TTC549 (cell line): ENCODE data around the gene DPAGT1.
"Not testable (repeated sequence)": the region's sequence is repeated elsewhere in the genome, so short reads cannot be mapped to it uniquely, and the experiment has no call there.

Experiments used
- FAIRE-seq: peaks from 2 replicates; lab custom pipeline; 2012; peaks lifted over from hg19 to GRCh38; lab: Jason Lieb, UNC

The DPAGT1 gene

GRCh38 chr11:119093942-119094815 is 7.5 kb downstream of the DPAGT1 start:
- no peak for FAIRE-seq

DNA sequence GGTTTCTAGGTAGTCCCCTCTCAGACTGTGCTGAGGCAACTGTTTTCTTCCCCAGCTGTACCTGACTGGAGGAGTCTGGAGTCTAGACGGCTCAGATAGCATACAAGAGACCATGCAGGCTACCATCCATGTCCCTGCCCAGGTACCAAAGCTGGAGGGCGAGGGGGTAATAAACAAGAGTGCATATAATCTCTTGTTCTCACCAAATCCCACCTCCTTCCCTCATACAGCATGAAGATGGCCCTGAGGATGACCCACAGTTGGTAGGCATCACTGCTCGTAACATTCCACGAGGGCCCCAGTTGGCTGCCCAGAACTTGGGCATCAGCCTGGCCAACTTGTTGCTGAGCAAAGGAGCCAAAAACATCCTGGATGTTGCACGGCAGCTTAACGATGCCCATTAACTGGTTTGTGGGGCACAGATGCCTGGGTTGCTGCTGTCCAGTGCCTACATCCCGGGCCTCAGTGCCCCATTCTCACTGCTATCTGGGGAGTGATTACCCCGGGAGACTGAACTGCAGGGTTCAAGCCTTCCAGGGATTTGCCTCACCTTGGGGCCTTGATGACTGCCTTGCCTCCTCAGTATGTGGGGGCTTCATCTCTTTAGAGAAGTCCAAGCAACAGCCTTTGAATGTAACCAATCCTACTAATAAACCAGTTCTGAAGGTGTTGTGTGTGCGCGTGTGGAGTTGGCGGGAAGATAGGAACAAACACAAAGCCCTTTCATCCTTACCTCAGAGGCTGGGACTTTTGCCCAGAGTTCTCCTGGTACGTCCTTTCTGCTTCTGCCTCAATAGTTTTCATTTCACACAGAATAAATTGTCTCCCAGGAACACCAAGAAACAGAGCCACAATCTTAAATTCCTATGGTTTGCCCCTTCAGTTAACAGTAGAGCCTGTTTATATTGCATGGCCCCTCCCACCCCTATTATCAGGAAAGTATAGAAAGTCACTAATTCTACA is 8.5 kb downstream of the DPAGT1 start:
- no peak for FAIRE-seq

GRCh38 chr11:119091966-119092879 is 9.4 kb downstream of the DPAGT1 start:
- no peak for FAIRE-seq

DNA sequence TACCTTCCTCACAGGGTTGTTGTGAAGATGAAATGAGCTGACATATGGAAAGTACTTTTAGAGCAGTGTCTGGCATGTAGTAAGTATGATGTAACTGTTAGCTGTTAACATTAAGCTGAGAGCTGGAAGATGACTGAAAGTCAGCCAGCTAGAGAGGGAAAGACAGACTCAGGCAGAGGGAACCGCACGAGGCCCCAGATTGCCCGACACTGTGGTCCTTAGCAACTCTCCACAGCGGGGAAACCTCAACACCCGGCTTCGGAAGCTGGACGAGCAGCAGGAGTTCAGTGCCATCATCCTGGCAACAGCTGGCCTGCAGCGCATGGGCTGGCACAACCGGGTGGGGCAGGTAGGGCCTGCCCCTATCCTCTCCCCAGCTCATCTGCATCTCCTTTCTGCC is 10.5 kb downstream of the DPAGT1 start:
- no peak for FAIRE-seq

DNA sequence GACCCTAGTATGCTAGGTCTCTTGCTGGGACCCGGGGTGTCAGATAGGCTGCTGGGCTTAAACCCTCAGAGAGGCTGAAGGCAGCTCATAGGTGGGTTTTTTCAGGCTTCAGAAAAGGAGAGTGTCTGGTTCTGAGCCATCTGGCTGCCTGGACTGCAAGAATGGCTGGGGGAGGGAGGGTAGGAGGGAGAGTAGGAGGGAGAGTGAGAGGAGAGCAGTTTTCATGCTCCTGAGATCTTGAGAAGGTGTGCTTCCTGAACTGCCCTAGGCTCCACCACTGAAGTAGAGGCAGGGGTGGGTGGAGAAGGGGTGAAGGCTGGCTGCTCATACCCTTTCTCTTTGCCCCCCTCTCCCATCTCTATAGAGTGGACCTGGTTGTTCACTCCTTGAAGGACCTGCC is 12.3 kb downstream of the DPAGT1 start:
- FAIRE-seq: no peak

DNA sequence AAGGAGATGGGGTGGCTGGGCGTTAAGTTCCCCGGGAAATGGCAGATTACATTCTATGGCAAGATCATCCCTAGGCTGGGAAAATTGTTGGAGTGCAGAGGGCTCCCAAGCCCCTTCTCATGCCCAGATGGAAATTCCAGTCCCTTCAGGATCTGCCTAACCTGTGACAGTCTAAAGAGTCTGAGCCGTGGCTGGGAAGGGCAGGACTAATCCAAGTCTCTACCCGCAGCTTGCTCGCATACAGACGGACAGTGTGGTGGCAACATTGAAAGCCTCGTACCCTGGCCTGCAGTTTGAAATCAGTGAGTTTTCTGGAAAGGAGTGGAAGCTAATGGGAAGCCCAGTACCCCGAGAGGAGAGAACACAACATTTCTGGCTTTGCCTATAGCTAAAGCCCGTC is 13.2 kb downstream of the DPAGT1 start:
- FAIRE-seq: no peak

- FAIRE-seq: no peak
These were observed 13.9 kb downstream of the DPAGT1 start for GRCh38 chr11:119087747-119088241.

DNA sequence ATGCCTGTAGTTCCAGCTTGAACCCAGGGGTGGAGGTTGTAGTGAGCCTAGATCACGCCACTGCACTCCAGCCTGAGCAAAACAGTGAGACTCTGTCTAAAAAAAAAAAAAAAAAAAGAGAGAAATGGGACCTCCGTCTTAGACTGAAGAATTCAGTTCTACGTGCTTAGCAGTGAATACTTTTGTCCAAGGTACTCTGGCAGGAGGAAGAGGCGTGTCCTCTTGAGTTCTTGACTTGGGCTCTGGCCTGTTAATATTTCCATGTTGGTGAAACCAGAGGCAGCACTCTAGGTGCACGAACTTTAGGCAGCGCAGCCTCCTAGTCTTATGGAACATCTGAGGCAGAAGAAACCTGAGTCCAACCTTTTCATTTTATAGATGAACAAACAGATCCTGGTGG is 14.5 kb downstream of the DPAGT1 start:
- no peak for FAIRE-seq

- no peak for FAIRE-seq
These were observed 16.2 kb downstream of the DPAGT1 start for GRCh38 chr11:119085437-119085847.

DNA sequence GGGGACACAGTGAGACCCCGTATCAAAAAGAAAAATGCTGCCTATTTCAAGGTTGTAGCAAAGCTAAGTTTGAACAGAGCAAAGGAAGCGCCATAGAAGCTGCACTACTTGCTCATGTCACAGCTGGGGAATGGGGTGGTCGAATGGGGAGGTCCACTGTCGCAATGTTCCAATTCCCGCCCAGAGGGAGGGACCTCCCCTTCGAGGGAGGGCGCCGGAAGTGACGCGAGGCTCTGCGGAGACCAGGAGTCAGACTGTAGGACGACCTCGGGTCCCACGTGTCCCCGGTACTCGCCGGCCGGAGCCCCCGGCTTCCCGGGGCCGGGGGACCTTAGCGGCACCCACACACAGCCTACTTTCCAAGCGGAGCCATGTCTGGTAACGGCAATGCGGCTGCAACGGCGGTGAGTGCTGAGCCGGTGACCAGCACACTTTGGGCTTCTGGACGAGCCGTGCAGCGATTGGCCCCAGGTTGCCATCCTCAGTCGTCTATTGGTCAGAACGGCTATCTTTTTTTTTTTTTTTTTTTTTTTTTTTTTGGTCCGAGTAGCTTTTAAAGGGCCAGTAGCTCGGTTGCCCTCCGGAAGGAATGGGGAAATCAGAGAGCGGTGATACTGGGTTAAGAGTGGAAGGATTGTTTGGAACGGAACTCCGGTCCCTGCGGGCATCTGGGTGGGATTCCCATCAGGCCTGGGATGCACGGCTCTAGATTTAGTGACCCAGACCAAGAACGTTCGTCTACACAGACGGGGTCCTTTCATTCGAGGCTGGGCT is 16.8 kb downstream of the DPAGT1 start, which contains the start of gene HMBS:
TSS of gene HMBS (plus strand) at position 219 of the 774 bp plus-strand sequence. CDS start at position 372, 153 bp downstream.
- FAIRE-seq: peak; percentile 68

DNA sequence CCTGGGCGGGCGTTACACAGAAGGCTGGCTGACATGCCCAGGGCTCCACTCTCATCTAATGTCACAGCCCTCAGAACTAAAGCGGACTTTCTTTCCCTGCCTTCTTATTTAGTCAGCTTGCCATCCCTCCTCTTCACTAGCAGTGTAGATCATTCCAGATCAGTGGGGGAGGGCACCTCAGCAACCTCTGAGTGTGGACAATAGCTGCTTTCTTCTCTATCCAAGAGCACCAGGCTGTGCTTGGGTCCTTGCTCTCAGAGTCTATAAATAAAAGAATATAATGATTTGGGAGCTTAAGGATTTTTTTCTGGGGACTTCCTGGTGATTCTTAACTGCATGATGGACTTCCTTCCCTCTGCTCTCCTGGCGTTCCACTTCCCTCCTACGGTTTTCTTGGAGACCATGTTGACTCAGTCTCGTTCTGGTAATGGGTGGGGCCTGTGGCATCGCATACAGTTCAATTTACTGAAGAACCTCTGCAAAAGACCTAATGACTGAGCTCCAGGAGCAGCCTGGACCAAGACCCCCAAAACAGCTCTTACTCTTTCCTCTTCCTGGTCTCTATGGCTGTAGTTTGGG is 19.9 kb downstream of the DPAGT1 start:
- FAIRE-seq: no peak

- no peak for FAIRE-seq
These were observed 22.8 kb downstream of the DPAGT1 start for GRCh38 chr11:119078675-119079420.

DNA sequence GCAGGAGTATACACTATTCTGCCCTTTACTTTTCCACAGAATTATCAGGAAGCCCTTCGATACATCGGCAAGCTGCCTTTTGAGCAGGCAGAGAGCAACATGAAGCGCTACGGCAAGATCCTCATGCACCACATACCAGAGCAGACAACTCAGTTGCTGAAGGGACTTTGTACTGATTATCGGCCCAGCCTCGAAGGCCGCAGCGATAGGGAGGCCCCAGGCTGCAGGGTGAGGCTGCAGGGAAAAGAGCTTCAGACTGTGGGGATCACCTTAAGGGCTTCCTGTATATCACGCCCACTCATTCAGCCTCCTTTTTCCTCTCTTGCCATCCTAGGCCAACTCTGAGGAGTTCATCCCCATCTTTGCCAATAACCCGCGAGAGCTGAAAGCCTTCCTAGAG is 23.8 kb downstream of the DPAGT1 start:
- FAIRE-seq: no peak

- FAIRE-seq: peak; percentile 41
These were observed 34.1 kb downstream of the DPAGT1 start, which contains the start of gene VPS11 for GRCh38 chr11:119067371-119068222. Gene VPS11, plus strand, starts transcription at chr11:119067818. Its CDS starts 6 bp downstream, at chr11:119067824.

- FAIRE-seq: no peak
These were observed 36.3 kb downstream of the DPAGT1 start for GRCh38 chr11:119065369-119065768.

DNA sequence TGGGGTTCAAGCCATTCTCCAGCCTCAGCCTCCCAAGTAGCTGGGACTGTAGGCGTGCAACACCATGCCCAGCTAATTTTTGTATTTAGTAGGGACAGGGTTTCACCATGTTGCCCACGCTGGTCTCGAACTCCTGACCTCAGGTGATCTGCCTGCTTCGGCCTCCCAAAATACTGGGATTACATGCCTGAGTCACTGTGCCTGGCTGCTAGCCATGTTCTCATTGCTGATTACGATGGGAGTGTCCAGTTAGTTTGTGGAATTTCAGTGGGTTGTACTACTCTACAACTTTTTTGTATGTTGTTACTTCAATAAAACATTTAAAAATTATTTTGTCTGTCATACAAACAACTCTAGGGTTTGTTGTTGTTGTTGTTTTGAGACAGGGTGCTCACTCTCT is 38.9 kb downstream of the DPAGT1 start:
- FAIRE-seq: no peak

DNA sequence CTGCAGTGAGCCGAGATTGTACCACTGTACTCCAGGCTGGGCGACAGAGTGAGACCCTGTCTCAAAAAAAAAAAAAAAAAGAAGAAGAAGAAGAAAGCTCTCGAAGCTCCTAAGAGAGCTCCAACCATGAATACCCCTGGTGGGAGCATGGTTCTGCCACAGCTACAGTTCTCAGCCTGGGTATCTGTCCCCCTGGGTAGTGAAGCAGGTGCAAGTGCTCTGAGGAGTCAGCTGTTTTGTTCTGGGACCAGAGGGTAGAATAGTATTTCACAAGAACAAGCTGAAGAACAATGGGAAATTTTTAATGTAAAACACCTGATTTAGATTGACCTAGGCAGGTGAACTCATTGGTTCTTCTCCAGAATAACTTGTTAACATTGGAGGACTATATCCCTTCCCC is 40.4 kb downstream of the DPAGT1 start:
- no peak for FAIRE-seq

GRCh38 chr11:119059128-119059527 is 42.5 kb downstream of the DPAGT1 start:
- FAIRE-seq: not testable (repeated sequence)
